CD4-positive, alpha-beta memory T cell (primary cell): ENCODE data around the gene RNF151. TPM values are rescaled to one million over a fixed set of nuclear protein-coding genes. Genes with fewer than 3 reads are reported as not detected.

Experiments
- CTCF ChIA-PET: fragments of 350-600 bp; sonication (Branson Sonifier 250); formaldehyde crosslinking; loops from one replicate; lab custom pipeline; 2021; ENCODE audit warnings: inconsistent platforms; ENCODE audit not compliant: partially characterized antibody; lab: Charles Lee
- POLR2A ChIA-PET: fragments of 350-600 bp; sonication (Branson Sonifier 250); formaldehyde crosslinking; loops from one replicate; lab custom pipeline; 2021; ENCODE audit not compliant: partially characterized antibody; lab: Charles Lee
- DNase-seq, 5 donors: peaks; one replicate each; pipeline versions ENCODE4 v3.0.0 to v3.0.0-alpha.2; 2020 to 2022; ENCODE audit warnings: mixed read lengths in 1 of 5
- H3K27ac ChIP-seq: one replicate; pipeline ENCODE4 v1.7.0; 2013; ENCODE audit warnings: low read depth, low read length
- H3K27me3 ChIP-seq: 2 replicates; pipeline ENCODE4 v1.7.0; 2013; ENCODE audit warnings: mild to moderate bottlenecking, low read length, moderate library complexity; ENCODE audit not compliant: insufficient read depth
- H3K36me3 ChIP-seq: 2 replicates; pipeline ENCODE4 v1.7.0; 2013; ENCODE audit warnings: mild to moderate bottlenecking, low read length, moderate library complexity; ENCODE audit not compliant: insufficient read depth
- H3K4me1 ChIP-seq: 2 replicates; pipeline ENCODE4 v1.7.0; 2013; ENCODE audit warnings: mild to moderate bottlenecking, low read length, moderate library complexity; ENCODE audit not compliant: insufficient read depth
- H3K4me3 ChIP-seq, 2 donors: one replicate each; pipeline ENCODE4 v1.7.0; 2013; ENCODE audit warnings: low read length in 2 of 2, mild to moderate bottlenecking in 1 of 2
- H3K9me3 ChIP-seq, 2 donors: one replicate each; pipeline ENCODE4 v1.7.0; 2013; ENCODE audit warnings: low read length in 2 of 2, control low read depth in 1 of 2; ENCODE audit not compliant: control insufficient read depth in 1 of 2
- H3K27ac Mint-ChIP-seq, 7 donors: one replicate each; pipeline ENCODE4 v1.8.0; 2020 to 2021; ENCODE audit warnings: mixed read lengths in 7 of 7, mild to moderate bottlenecking in 6 of 7, inconsistent platforms in 3 of 7, moderate library complexity in 3 of 7
- H3K27me3 Mint-ChIP-seq, 2 donors: one replicate each; pipeline ENCODE4 v1.8.0; 2020 to 2021; ENCODE audit warnings: mixed read lengths in 2 of 2
- H3K36me3 Mint-ChIP-seq, 2 donors: one replicate each; pipeline ENCODE4 v1.8.0; 2020 to 2021; ENCODE audit warnings: mixed read lengths in 2 of 2, inconsistent platforms in 1 of 2, mild to moderate bottlenecking in 1 of 2
- H3K4me1 Mint-ChIP-seq, 4 donors: one replicate each; pipeline ENCODE4 v1.8.0; 2020 to 2021; ENCODE audit warnings: mixed read lengths in 4 of 4, mild to moderate bottlenecking in 1 of 4
- H3K4me3 Mint-ChIP-seq, 8 donors: one replicate each; pipeline ENCODE4 v1.8.0; 2020 to 2021; ENCODE audit warnings: mixed read lengths in 8 of 8, mild to moderate bottlenecking in 7 of 8, moderate library complexity in 6 of 8, inconsistent platforms in 3 of 8
- H3K9me3 Mint-ChIP-seq, 8 donors: one replicate each; pipeline ENCODE4 v1.8.0; 2020 to 2021; ENCODE audit warnings: mixed read lengths in 8 of 8, mild to moderate bottlenecking in 5 of 8, inconsistent platforms in 3 of 8, moderate library complexity in 1 of 8
- intact Hi-C: fragments of 100-400 bp; cut with micrococcal nuclease; formaldehyde crosslinking; loops from one replicate; pipeline ENCODE4 v1.15.1; 2023
- polyA plus RNA-seq, 2 donors: library from polyadenylated mRNA; unstranded; fragments of 300-500 nt; fragmentation: Illumina TruSeq; gene quantifications; one replicate each; pipeline ENCODE4 v1.2.3, GENCODE V29; 2021
- total RNA-seq, 2 experiments: library from RNA; stranded (reverse); gene quantifications; one replicate each; pipeline ENCODE4 v1.2.3, GENCODE V29; 2021

The RNF151 gene
- total and polyA plus RNA-seq, 4 experiments from 2014 or later: not detected

DNA sequence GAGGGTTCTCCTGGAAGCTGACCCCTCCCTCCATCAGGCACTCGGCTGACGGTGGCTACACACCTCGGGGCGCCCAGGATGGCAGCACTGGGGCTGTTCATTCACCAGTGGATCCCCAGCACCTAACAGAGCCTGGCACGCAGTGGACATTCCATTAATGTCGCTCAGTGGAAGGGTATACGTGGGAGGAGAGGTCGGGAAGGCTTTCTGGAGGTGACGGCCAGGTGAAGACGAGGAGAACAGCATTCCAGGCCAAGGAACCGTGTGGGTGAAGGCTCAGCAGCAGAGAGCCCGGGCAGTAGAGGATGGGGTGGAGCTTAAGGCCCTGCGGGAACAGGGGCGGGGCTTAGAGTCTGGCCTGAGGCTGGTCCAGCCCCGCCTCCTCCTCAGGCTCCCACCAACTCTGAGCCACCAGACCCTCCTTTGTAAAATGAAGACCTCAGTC, 45.9 kb upstream of the RNF151 start:
- CTCF ChIA-PET: interaction anchor here (1.0 kb wide), 1 partner anchor 9 kb away, joined by 3 read pairs; no protein-coding TSS in a partner anchor
- no peaks in the 10 kb centered on the region for H3K4me1 ChIP-seq
- no peak for DNase-seq
- Mint-ChIP-seq H3K4me1 (peaks cover 0 to 5% (median under 1%) of the 10 kb centered on the region in 4 donors), H3K9me3 (peaks cover 0 to 2% (median 0%) of the 10 kb centered on the region in 8 donors), H3K36me3 (no peaks in the 10 kb centered on the region), H3K4me3 (no peak overlapping the region), H3K27me3 (peaks cover 33 to 39% of the 10 kb centered on the region in 2 donors), H3K27ac (no peak overlapping the region)
- H3K27me3 ChIP-seq: peaks cover 16% of the 10 kb centered on the region
- H3K4me3 ChIP-seq: no peak overlapping the region
- H3K27ac ChIP-seq: no peak overlapping the region
- intact Hi-C loops: loop anchor here (10.0 kb wide), 1 partner anchor 616 kb away; the partner anchor contains the start of gene UBE2I
- no peaks in the 10 kb centered on the region for H3K36me3 ChIP-seq
- POLR2A ChIA-PET: no interaction called here
- H3K9me3 ChIP-seq: no peaks in the 10 kb centered on the region

DNA sequence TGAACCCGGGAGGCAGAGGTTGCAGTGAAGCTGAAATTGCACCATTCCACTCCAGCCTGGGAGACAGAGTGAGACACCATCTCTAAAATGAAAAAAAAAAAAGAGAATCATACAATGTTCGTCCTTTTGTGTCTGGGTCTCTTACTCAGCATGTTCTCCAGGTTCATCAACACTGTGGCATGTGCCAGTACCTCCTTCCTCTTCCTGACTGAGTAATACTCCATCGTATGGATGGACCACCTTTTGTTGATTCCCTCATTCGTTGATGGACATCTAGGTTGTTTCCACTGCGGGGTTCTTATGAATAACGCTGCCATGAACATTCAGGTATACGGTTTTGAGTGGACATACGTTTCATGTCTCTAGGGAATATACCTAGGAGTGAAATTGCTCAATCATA, 44.3 kb upstream of the RNF151 start:
- no peak overlapping the region for H3K27ac ChIP-seq
- peaks cover 11% of the 10 kb centered on the region for H3K27me3 ChIP-seq
- no peak for DNase-seq
- CTCF ChIA-PET: no interaction called here
- intact Hi-C loops: loop anchor here (10.0 kb wide), 1 partner anchor 618 kb away; the partner anchor contains the start of gene UBE2I
- Mint-ChIP-seq H3K36me3 (no peaks in the 10 kb centered on the region), H3K4me1 (peaks cover 0 to 5% (median under 1%) of the 10 kb centered on the region in 4 donors), H3K4me3 (no peak overlapping the region), H3K27me3 (peaks cover 24 to 29% of the 10 kb centered on the region in 2 donors), H3K27ac (no peak overlapping the region), H3K9me3 (peaks cover 0 to 2% (median 0%) of the 10 kb centered on the region in 8 donors)
- H3K4me1 ChIP-seq: no peaks in the 10 kb centered on the region
- no peaks in the 10 kb centered on the region for H3K9me3 ChIP-seq
- no peak overlapping the region for H3K4me3 ChIP-seq
- POLR2A ChIA-PET: no interaction called here
- no peaks in the 10 kb centered on the region for H3K36me3 ChIP-seq

GRCh38 chr16:1923299-1924034, 43.2 kb upstream of the RNF151 start:
- Histone ChIP-seq H3K9me3 (no peaks in the 10 kb centered on the region), H3K27me3 (peaks cover 11% of the 10 kb centered on the region), H3K36me3 (no peaks in the 10 kb centered on the region), H3K4me1 (no peaks in the 10 kb centered on the region), H3K4me3 (no peak overlapping the region), H3K27ac (no peak overlapping the region)
- Mint-ChIP-seq H3K27ac (no peak overlapping the region), H3K36me3 (no peaks in the 10 kb centered on the region), H3K4me1 (peaks cover 0 to 5% (median 2%) of the 10 kb centered on the region in 4 donors), H3K9me3 (peaks cover 0 to 2% (median 0%) of the 10 kb centered on the region in 8 donors), H3K27me3 (peaks cover 24 to 29% of the 10 kb centered on the region in 2 donors), H3K4me3 (no peak overlapping the region)
- POLR2A ChIA-PET: interaction anchor here (0.9 kb wide), 1 partner anchor 37 kb away, joined by 3 read pairs; no protein-coding TSS in a partner anchor
- no peak for DNase-seq
- intact Hi-C loops: loop anchor here (10.0 kb wide), 1 partner anchor 619 kb away; the partner anchor contains the start of gene UBE2I
- CTCF ChIA-PET: no interaction called here

- Mint-ChIP-seq H3K36me3 (no peaks in the 10 kb centered on the region), H3K27me3 (peaks cover 24 to 26% of the 10 kb centered on the region in 2 donors), H3K9me3 (peaks cover 0 to 2% (median 0%) of the 10 kb centered on the region in 8 donors), H3K4me1 (peaks cover 2 to 7% (median 3%) of the 10 kb centered on the region in 4 donors), H3K27ac (no peak overlapping the region), H3K4me3 (no peak overlapping the region)
- H3K27me3 ChIP-seq: peaks cover 11% of the 10 kb centered on the region
- intact Hi-C loops: loop anchor here (10.0 kb wide), 1 partner anchor 619 kb away; the partner anchor contains the start of gene UBE2I
- H3K36me3 ChIP-seq: no peaks in the 10 kb centered on the region
- no peak for DNase-seq
- no peak overlapping the region for H3K27ac ChIP-seq
- no peak overlapping the region for H3K4me3 ChIP-seq
- POLR2A ChIA-PET: interaction anchor here (0.9 kb wide), 1 partner anchor 36 kb away, joined by 3 read pairs; no protein-coding TSS in a partner anchor
- CTCF ChIA-PET: no interaction called here
- H3K4me1 ChIP-seq: no peaks in the 10 kb centered on the region
- no peaks in the 10 kb centered on the region for H3K9me3 ChIP-seq
Observed at GRCh38 chr16:1924095-1924494, 42.6 kb upstream of the RNF151 start.

DNA sequence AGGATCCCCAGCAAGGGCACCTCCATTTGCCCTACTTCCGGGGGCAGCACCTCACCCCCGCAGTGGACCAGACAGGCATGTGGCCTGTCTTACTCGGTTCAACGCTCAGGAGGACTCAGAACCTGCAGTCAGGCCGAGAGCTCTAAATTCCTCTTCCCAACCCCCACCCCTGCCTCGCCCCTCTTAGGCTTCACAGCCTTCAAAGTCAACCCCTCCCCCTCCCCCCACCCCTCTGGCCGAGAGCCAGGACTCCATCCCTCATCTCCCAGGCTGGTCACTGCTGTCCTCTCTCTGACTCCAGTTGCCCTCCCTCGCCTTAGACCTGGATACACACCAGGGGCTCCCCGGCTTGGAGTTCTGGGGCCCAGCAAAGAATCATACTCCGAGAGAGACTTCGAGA, 40.4 kb upstream of the RNF151 start:
- H3K36me3 ChIP-seq: no peaks in the 10 kb centered on the region
- peaks cover 2 to 6% (median 4%) of the 10 kb centered on the region in 4 donors for H3K4me1 Mint-ChIP-seq
- no peak overlapping the region for H3K4me3 ChIP-seq
- POLR2A ChIA-PET: no interaction called here
- DNase-seq: no peak
- CTCF ChIA-PET: interaction anchor here (0.6 to 1.0 kb wide), 2 partner anchors 214 to 961 kb away, joined by 3 to 4 read pairs; no protein-coding TSS in a partner anchor
- peaks cover 11% of the 10 kb centered on the region for H3K27me3 ChIP-seq
- H3K36me3 Mint-ChIP-seq: no peaks in the 10 kb centered on the region
- H3K4me1 ChIP-seq: peaks cover 6% of the 10 kb centered on the region
- H3K9me3 Mint-ChIP-seq: peaks cover 0 to 2% (median 0%) of the 10 kb centered on the region in 8 donors
- H3K9me3 ChIP-seq: no peaks in the 10 kb centered on the region
- intact Hi-C loops: loop anchor here (5.0 to 10.0 kb wide), 2 partner anchors 564 to 621 kb away; partner anchors contain the start of gene UBE2I
- H3K27ac ChIP-seq: no peak overlapping the region
- no peak overlapping the region for H3K4me3 Mint-ChIP-seq
- no peak overlapping the region for H3K27ac Mint-ChIP-seq
- H3K27me3 Mint-ChIP-seq: peaks cover 12 to 14% of the 10 kb centered on the region in 2 donors

- no peaks in the 10 kb centered on the region for H3K27me3 Mint-ChIP-seq
- peak in 1 of 5 donors; percentile 39 for DNase-seq
- Histone ChIP-seq H3K27me3 (no peaks in the 10 kb centered on the region), H3K4me1 (peaks cover 6% of the 10 kb centered on the region), H3K4me3 (peak overlapping the region in 1 of 2 donors; percentile 28), H3K9me3 (no peaks in the 10 kb centered on the region), H3K27ac (peak overlapping the region; percentile 13), H3K36me3 (no peaks in the 10 kb centered on the region)
- peak overlapping the region; percentile 69 to 85 (median 80) for H3K4me3 Mint-ChIP-seq
- peaks cover 2 to 4% (median 4%) of the 10 kb centered on the region in 4 donors for H3K4me1 Mint-ChIP-seq
- H3K9me3 Mint-ChIP-seq: no peaks in the 10 kb centered on the region
- peak overlapping the region in 5 of 7 donors; percentile 38 to 70 (median 44) for H3K27ac Mint-ChIP-seq
- intact Hi-C loops: loop anchor here (1.0 to 10.0 kb wide), 4 partner anchors 66 to 624 kb away; partner anchors contain the start of genes MRPS34 and UBE2I
- H3K36me3 Mint-ChIP-seq: no peaks in the 10 kb centered on the region
- ChIA-PET POLR2A (interaction anchor here (0.6 to 1.3 kb wide), 7 partner anchors 14 to 566 kb away, joined by 3 to 7 read pairs (median 3); partner anchors contain the start of genes FAHD1, HAGH, MSRB1 and RPS2), CTCF (interaction anchor here (0.7 to 1.7 kb wide), 10 partner anchors 9 to 147 kb away, joined by 3 to 8 read pairs (median 4); partner anchors contain the start of genes NUBP2 and SPSB3)
Observed at GRCh38 chr16:1929105-1929504, 37.6 kb upstream of the RNF151 start.
